HEK293 (cell line): ENCODE results near the gene MLLT3.

Experiments
- CTCF ChIP-seq: fragments of 450-650 bp; formaldehyde crosslinking; IDR thresholded peaks from 2 replicates; pipeline ENCODE4 v1.5.1; 2016; ENCODE audit warnings: missing biosample characterization, missing genetic modification characterization
- GLI4 ChIP-seq: fragments of 450-650 bp; formaldehyde crosslinking; IDR thresholded peaks from 2 replicates; pipeline ENCODE4 v1.5.1; 2016; ENCODE audit warnings: missing biosample characterization, missing genetic modification characterization
- GLIS2 ChIP-seq: fragments of 450-650 bp; formaldehyde crosslinking; IDR thresholded peaks from 2 replicates; pipeline ENCODE4 v1.5.1; 2016; ENCODE audit warnings: missing biosample characterization, missing genetic modification characterization
- REPIN1 ChIP-seq: fragments of 450-650 bp; formaldehyde crosslinking; IDR thresholded peaks from 2 replicates; pipeline ENCODE4 v1.5.1; 2017; ENCODE audit warnings: missing biosample characterization, missing genetic modification characterization, low read depth
- SCRT2 ChIP-seq: fragments of 450-650 bp; formaldehyde crosslinking; IDR thresholded peaks from 2 replicates; pipeline ENCODE4 v1.5.1; 2016; ENCODE audit warnings: missing biosample characterization, missing genetic modification characterization
- ZBTB8A ChIP-seq: fragments of 450-650 bp; formaldehyde crosslinking; IDR thresholded peaks from 2 replicates; pipeline ENCODE4 v1.5.1; 2016; ENCODE audit warnings: missing biosample characterization, missing genetic modification characterization
- ZNF175 ChIP-seq: fragments of 450-650 bp; formaldehyde crosslinking; IDR thresholded peaks from 2 replicates; pipeline ENCODE4 v1.5.1; 2016; ENCODE audit warnings: missing biosample characterization, missing genetic modification characterization
- ZNF362 ChIP-seq: fragments of 450-650 bp; formaldehyde crosslinking; IDR thresholded peaks from 2 replicates; pipeline ENCODE4 v1.5.1; 2016; ENCODE audit warnings: missing biosample characterization, missing genetic modification characterization
- ZNF777 ChIP-seq: fragments of 450-650 bp; formaldehyde crosslinking; IDR thresholded peaks from 2 replicates; pipeline ENCODE4 v1.5.1; 2017; ENCODE audit warnings: missing biosample characterization, missing genetic modification characterization, borderline replicate concordance
- TF ChIP-seq, protein P1 (sequence below): fragments of 450-650 bp; formaldehyde crosslinking; IDR thresholded peaks from 2 replicates; pipeline ENCODE4 v1.5.1; 2016; ENCODE audit warnings: missing biosample characterization, missing genetic modification characterization
- TF ChIP-seq, protein P2 (sequence below): fragments of 450-650 bp; formaldehyde crosslinking; conservative IDR thresholded peaks from 2 replicates; pipeline ENCODE4 v1.5.1; 2016; ENCODE audit warnings: low read depth, missing biosample characterization, missing genetic modification characterization
- TF ChIP-seq, protein P3 (sequence below): fragments of 450-650 bp; formaldehyde crosslinking; IDR thresholded peaks from 2 replicates; pipeline ENCODE4 v1.5.1; 2016; ENCODE audit warnings: missing biosample characterization, missing genetic modification characterization
- TF ChIP-seq, protein P4 (sequence below): fragments of 450-650 bp; formaldehyde crosslinking; IDR thresholded peaks from 2 replicates; pipeline ENCODE4 v1.5.1; 2016; ENCODE audit warnings: missing biosample characterization, missing genetic modification characterization

DNA sequence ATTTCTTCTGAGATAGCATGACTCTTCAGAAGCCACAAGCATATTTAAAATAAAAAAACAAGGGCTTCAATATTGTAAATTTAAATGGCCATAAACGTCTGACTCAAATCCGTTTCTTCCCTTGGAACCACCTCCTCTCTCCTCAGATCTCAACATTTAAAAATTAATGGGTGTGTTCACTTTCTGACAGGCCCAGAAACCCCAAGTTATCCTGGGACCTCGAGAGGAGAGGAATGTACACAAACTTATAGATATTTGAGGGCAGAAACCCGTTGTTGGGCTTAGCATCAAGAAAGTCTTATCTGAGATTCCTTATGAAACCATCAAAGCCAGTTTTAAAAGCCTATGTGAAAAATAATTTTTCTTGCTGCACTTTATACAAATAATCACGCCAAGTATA, 29.2 kb downstream of the MLLT3 start:
- TF ChIP-seq SCRT2 (tag by site-specific recombination) = no peak
- no peak for TF ChIP-seq CTCF
- no peak for TF ChIP-seq GLI4
- TF ChIP-seq, protein P1, sequence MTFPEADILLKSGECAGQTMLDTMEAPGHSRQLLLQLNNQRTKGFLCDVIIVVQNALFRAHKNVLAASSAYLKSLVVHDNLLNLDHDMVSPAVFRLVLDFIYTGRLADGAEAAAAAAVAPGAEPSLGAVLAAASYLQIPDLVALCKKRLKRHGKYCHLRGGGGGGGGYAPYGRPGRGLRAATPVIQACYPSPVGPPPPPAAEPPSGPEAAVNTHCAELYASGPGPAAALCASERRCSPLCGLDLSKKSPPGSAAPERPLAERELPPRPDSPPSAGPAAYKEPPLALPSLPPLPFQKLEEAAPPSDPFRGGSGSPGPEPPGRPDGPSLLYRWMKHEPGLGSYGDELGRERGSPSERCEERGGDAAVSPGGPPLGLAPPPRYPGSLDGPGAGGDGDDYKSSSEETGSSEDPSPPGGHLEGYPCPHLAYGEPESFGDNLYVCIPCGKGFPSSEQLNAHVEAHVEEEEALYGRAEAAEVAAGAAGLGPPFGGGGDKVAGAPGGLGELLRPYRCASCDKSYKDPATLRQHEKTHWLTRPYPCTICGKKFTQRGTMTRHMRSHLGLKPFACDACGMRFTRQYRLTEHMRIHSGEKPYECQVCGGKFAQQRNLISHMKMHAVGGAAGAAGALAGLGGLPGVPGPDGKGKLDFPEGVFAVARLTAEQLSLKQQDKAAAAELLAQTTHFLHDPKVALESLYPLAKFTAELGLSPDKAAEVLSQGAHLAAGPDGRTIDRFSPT (tag by site-specific recombination) = no peak
- TF ChIP-seq GLIS2 (tag by site-specific recombination) = no peak
- no peak for TF ChIP-seq ZNF777 (tag by site-specific recombination)
- TF ChIP-seq, protein P2, sequence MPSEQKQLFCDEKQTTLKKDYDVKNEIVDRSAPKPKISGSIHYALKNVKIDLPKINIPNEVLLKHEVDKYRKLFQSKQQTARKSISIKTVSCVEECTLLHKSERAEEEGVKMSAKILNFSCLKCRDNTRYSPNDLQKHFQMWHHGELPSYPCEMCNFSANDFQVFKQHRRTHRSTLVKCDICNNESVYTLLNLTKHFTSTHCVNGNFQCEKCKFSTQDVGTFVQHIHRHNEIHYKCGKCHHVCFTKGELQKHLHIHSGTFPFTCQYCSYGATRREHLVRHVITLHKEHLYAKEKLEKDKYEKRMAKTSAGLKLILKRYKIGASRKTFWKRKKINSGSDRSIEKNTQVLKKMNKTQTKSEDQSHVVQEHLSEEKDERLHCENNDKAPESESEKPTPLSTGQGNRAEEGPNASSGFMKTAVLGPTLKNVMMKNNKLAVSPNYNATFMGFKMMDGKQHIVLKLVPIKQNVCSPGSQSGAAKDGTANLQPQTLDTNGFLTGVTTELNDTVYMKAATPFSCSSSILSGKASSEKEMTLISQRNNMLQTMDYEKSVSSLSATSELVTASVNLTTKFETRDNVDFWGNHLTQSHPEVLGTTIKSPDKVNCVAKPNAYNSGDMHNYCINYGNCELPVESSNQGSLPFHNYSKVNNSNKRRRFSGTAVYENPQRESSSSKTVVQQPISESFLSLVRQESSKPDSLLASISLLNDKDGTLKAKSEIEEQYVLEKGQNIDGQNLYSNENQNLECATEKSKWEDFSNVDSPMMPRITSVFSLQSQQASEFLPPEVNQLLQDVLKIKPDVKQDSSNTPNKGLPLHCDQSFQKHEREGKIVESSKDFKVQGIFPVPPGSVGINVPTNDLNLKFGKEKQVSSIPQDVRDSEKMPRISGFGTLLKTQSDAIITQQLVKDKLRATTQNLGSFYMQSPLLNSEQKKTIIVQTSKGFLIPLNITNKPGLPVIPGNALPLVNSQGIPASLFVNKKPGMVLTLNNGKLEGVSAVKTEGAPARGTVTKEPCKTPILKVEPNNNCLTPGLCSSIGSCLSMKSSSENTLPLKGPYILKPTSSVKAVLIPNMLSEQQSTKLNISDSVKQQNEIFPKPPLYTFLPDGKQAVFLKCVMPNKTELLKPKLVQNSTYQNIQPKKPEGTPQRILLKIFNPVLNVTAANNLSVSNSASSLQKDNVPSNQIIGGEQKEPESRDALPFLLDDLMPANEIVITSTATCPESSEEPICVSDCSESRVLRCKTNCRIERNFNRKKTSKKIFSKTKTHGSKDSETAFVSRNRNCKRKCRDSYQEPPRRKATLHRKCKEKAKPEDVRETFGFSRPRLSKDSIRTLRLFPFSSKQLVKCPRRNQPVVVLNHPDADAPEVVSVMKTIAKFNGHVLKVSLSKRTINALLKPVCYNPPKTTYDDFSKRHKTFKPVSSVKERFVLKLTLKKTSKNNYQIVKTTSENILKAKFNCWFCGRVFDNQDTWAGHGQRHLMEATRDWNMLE (tag by site-specific recombination) = no peak
- TF ChIP-seq ZNF175 (tag by site-specific recombination) = no peak
- TF ChIP-seq REPIN1 (tag by site-specific recombination) = no peak
- no peak for TF ChIP-seq ZNF362 (tag by site-specific recombination)
- TF ChIP-seq, protein P3, sequence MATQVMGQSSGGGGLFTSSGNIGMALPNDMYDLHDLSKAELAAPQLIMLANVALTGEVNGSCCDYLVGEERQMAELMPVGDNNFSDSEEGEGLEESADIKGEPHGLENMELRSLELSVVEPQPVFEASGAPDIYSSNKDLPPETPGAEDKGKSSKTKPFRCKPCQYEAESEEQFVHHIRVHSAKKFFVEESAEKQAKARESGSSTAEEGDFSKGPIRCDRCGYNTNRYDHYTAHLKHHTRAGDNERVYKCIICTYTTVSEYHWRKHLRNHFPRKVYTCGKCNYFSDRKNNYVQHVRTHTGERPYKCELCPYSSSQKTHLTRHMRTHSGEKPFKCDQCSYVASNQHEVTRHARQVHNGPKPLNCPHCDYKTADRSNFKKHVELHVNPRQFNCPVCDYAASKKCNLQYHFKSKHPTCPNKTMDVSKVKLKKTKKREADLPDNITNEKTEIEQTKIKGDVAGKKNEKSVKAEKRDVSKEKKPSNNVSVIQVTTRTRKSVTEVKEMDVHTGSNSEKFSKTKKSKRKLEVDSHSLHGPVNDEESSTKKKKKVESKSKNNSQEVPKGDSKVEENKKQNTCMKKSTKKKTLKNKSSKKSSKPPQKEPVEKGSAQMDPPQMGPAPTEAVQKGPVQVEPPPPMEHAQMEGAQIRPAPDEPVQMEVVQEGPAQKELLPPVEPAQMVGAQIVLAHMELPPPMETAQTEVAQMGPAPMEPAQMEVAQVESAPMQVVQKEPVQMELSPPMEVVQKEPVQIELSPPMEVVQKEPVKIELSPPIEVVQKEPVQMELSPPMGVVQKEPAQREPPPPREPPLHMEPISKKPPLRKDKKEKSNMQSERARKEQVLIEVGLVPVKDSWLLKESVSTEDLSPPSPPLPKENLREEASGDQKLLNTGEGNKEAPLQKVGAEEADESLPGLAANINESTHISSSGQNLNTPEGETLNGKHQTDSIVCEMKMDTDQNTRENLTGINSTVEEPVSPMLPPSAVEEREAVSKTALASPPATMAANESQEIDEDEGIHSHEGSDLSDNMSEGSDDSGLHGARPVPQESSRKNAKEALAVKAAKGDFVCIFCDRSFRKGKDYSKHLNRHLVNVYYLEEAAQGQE = no peak
- TF ChIP-seq, protein P4, sequence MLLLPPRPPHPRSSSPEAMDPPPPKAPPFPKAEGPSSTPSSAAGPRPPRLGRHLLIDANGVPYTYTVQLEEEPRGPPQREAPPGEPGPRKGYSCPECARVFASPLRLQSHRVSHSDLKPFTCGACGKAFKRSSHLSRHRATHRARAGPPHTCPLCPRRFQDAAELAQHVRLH = no peak
- TF ChIP-seq ZBTB8A = no peak
